SU-DHL-6 (cell line): Measurements from ENCODE around the gene RCAN1.

Experiments
- H2AFZ ChIP-seq: fragments of 200-600 bp; sonication (generic); 2 replicates; pipeline ENCODE4 v1.6.1; 2014; ENCODE audit warnings: low read depth, mild to moderate bottlenecking, moderate library complexity, mixed read lengths, antibody characterized with exemption, low read length; ENCODE audit not compliant: severe bottlenecking
- H3F3A ChIP-seq: fragments of 200-600 bp; shearing (Covaris generic); 2 replicates; pipeline ENCODE4 v1.6.0; 2016; ENCODE audit warnings: antibody characterized with exemption, mild to moderate bottlenecking; ENCODE audit not compliant: insufficient read depth
- H3K27ac ChIP-seq: fragments of 200-600 bp; sonication (generic); 2 replicates; pipeline ENCODE4 v1.5.1; 2016; ENCODE audit warnings: low read depth, mild to moderate bottlenecking, low read length, moderate library complexity, mixed read lengths
- H3K27me3 ChIP-seq: fragments of 200-600 bp; sonication (generic), shearing (Covaris generic); 2 replicates; pipeline ENCODE4 v1.6.0; 2014; ENCODE audit warnings: mild to moderate bottlenecking, low read length
- H3K36me3 ChIP-seq: fragments of 200-600 bp; sonication (generic); 2 replicates; pipeline ENCODE4 v1.6.1; 2014; ENCODE audit warnings: mild to moderate bottlenecking, low read length, mixed read lengths
- H3K4me2 ChIP-seq: fragments of 300-600, 200-600 bp; shearing (Covaris generic), sonication (generic); 2 replicates; pipeline ENCODE4 v1.6.0; 2014; ENCODE audit warnings: low read length, low read depth, mild to moderate bottlenecking; ENCODE audit not compliant: poor library complexity, severe bottlenecking
- H3K4me3 ChIP-seq: fragments of 200-600 bp; sonication (generic); 2 replicates; pipeline ENCODE4 v1.5.1; 2014; ENCODE audit warnings: antibody characterized with exemption, low read length, mild to moderate bottlenecking, mixed read lengths; ENCODE audit not compliant: insufficient read depth, poor library complexity, severe bottlenecking
- H3K79me2 ChIP-seq: fragments of 200-600 bp; sonication (generic); 2 replicates; pipeline ENCODE4 v1.6.1; 2014; ENCODE audit warnings: mild to moderate bottlenecking, low read length, moderate library complexity; ENCODE audit not compliant: insufficient read depth
- H3K9ac ChIP-seq: fragments of 200-600 bp; sonication (generic); 2 replicates; pipeline ENCODE4 v1.7.0; 2014; ENCODE audit warnings: mild to moderate bottlenecking, low read length
- H3K9me2 ChIP-seq: fragments of 200-600 bp; sonication (generic); replicated peaks from 2 replicates; pipeline ENCODE4 v1.6.1; 2014; ENCODE audit warnings: low read length; ENCODE audit not compliant: insufficient read depth
- H3K9me3 ChIP-seq: fragments of 200-600 bp; sonication (generic); 2 replicates; pipeline ENCODE4 v1.6.1; 2014; ENCODE audit warnings: low read length, mixed read lengths; ENCODE audit not compliant: insufficient read depth
- H4K20me1 ChIP-seq: fragments of 200-600 bp; sonication (generic); 2 replicates; pipeline ENCODE4 v1.6.1; 2014; ENCODE audit warnings: low read depth, mild to moderate bottlenecking, antibody characterized with exemption, low read length, moderate library complexity, mixed read lengths
- EZH2phosphoT487 ChIP-seq: fragments of 200-600 bp; sonication (generic), shearing (Covaris generic); conservative IDR thresholded peaks from 2 replicates; pipeline ENCODE4 v1.6.1; 2018; ENCODE audit warnings: mild to moderate bottlenecking, antibody characterized with exemption, low read length, moderate library complexity, mixed read lengths
- TF ChIP-seq, protein P1 (sequence below): fragments of 200-600 bp; sonication (generic); IDR thresholded peaks from one replicate; pipeline ENCODE4 v1.5.1; 2017; ENCODE audit warnings: antibody characterized with exemption, mild to moderate bottlenecking, low read length, moderate library complexity; ENCODE audit not compliant: insufficient read depth, poor library complexity, severe bottlenecking

Gene RCAN1

GRCh38 chr21:34536311-34536710 is 78.6 kb downstream of the RCAN1 start:
- Histone ChIP-seq H3F3A (no peaks in the 10 kb centered on the region), H3K9me2 (no peaks in the 10 kb centered on the region), H3K36me3 (no peaks in the 10 kb centered on the region), H3K27me3 (no peaks in the 10 kb centered on the region), H3K4me3 (no peak overlapping the region), H3K9me3 (no peaks in the 10 kb centered on the region), H3K79me2 (no peaks in the 10 kb centered on the region), H3K9ac (no peak overlapping the region), H4K20me1 (no peaks in the 10 kb centered on the region), H3K4me2 (no peak overlapping the region), H2AFZ (no peak overlapping the region), H3K27ac (no peak overlapping the region)
- TF ChIP-seq EZH2phosphoT487, result no peak

- Histone ChIP-seq H3F3A (no peaks in the 10 kb centered on the region), H3K4me3 (no peak overlapping the region), H3K27ac (no peak overlapping the region), H2AFZ (no peak overlapping the region), H3K79me2 (no peaks in the 10 kb centered on the region), H3K9ac (no peak overlapping the region), H3K9me3 (no peaks in the 10 kb centered on the region), H3K36me3 (no peaks in the 10 kb centered on the region), H3K9me2 (no peaks in the 10 kb centered on the region), H3K4me2 (no peak overlapping the region), H4K20me1 (no peaks in the 10 kb centered on the region), H3K27me3 (no peaks in the 10 kb centered on the region)
- no peak for TF ChIP-seq EZH2phosphoT487
- TF ChIP-seq, protein P1, sequence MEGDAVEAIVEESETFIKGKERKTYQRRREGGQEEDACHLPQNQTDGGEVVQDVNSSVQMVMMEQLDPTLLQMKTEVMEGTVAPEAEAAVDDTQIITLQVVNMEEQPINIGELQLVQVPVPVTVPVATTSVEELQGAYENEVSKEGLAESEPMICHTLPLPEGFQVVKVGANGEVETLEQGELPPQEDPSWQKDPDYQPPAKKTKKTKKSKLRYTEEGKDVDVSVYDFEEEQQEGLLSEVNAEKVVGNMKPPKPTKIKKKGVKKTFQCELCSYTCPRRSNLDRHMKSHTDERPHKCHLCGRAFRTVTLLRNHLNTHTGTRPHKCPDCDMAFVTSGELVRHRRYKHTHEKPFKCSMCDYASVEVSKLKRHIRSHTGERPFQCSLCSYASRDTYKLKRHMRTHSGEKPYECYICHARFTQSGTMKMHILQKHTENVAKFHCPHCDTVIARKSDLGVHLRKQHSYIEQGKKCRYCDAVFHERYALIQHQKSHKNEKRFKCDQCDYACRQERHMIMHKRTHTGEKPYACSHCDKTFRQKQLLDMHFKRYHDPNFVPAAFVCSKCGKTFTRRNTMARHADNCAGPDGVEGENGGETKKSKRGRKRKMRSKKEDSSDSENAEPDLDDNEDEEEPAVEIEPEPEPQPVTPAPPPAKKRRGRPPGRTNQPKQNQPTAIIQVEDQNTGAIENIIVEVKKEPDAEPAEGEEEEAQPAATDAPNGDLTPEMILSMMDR, result no peak
These were observed 79.0 kb downstream of the RCAN1 start for GRCh38 chr21:34535886-34536285.

DNA sequence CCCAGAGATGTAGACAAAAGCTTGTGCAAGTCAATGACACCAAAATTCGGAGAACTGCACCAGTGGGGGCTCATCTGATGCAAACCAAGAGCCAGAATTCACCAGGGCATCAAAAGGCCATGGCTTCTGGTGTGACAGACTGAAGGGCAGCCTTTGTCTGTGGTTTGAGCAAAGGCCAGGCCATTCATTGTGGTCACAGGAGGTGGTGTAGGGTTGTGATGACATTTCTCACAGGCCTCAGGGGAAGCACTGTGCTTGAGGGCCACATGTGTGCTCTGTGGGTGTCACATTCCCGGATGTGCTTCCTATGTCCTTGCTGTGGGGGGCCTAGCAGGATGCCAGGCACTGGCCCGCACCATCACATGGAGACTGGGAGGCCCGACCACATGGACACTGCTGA is 80.4 kb downstream of the RCAN1 start:
- Histone ChIP-seq H3K4me2 (no peak overlapping the region), H3K27ac (no peak overlapping the region), H4K20me1 (no peaks in the 10 kb centered on the region), H3K9me3 (no peaks in the 10 kb centered on the region), H3K4me3 (no peak overlapping the region), H3K9ac (no peak overlapping the region), H3K36me3 (no peaks in the 10 kb centered on the region), H3K79me2 (no peaks in the 10 kb centered on the region), H3K27me3 (no peaks in the 10 kb centered on the region), H3K9me2 (no peaks in the 10 kb centered on the region), H3F3A (no peaks in the 10 kb centered on the region), H2AFZ (no peak overlapping the region)
- no peak for TF ChIP-seq EZH2phosphoT487
- TF ChIP-seq, protein P1, result no peak

DNA sequence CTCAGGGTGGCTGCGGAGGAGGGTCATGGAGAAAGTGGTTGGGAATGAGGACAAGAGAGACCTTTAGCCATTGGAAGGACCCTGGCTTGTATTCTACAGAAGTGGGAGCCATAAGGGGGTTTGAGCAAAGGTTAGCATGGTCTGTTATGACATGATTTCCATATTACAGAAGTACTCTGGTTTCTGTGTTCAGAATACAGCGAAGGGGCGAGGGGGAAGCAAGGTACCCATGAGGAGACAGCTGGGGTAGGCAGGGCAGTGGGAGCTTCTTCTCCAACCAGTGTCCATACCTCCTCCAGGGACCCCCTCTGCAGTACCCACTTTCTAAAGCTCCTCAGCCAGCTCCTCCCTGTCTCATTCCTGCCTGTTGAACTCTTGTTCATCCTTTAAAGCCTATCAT is 81.0 kb downstream of the RCAN1 start:
- TF ChIP-seq EZH2phosphoT487, result no peak
- TF ChIP-seq, protein P1, result no peak
- Histone ChIP-seq H3F3A (no peaks in the 10 kb centered on the region), H3K9me3 (no peaks in the 10 kb centered on the region), H3K4me3 (no peak overlapping the region), H3K9ac (no peak overlapping the region), H3K79me2 (no peaks in the 10 kb centered on the region), H4K20me1 (no peaks in the 10 kb centered on the region), H3K9me2 (no peaks in the 10 kb centered on the region), H3K27ac (no peak overlapping the region), H2AFZ (no peak overlapping the region), H3K36me3 (no peaks in the 10 kb centered on the region), H3K4me2 (no peak overlapping the region), H3K27me3 (no peaks in the 10 kb centered on the region)
